Tibial nerve (tissue), 4 donors: ENCODE measurements around the gene TMEM132C.

Experiments
- CTCF ChIP-seq, 5 experiments: fragments of 200-600 bp in 3 of 5; fragments of 450-650 bp in 2 of 5; sonication (generic) in 3 of 5; IDR thresholded peaks; one replicate each; pipeline ENCODE4 v1.5.1; 2016 to 2019; ENCODE audit warnings: antibody characterized with exemption in 5 of 5, mild to moderate bottlenecking in 3 of 5, moderate library complexity in 2 of 5
- EP300 ChIP-seq, 2 donors: sonication (generic); formaldehyde crosslinking; IDR thresholded peaks; one replicate each; pipeline ENCODE4 v1.6.1; 2017; ENCODE audit warnings: antibody characterized with exemption in 2 of 2, mild to moderate bottlenecking in 1 of 2
- POLR2A ChIP-seq, 2 donors: fragments of 450-650 bp; IDR thresholded peaks; one replicate each; pipeline ENCODE4 v1.6.1; 2017; ENCODE audit warnings: antibody characterized with exemption in 2 of 2, mild to moderate bottlenecking in 2 of 2, moderate library complexity in 2 of 2

GRCh38 chr12:128286970-128287369 lies 20.0 kb downstream of the TMEM132C start:
- TF ChIP-seq CTCF (IDR thresholded peaks at IDR 0.05): no peak
- TF ChIP-seq POLR2A (IDR thresholded peaks at IDR 0.05): no peak
- peak in 1 of 2 donors; percentile 58 for TF ChIP-seq EP300 (IDR thresholded peaks at IDR 0.05)
